ENCODE data around the gene CARD11.
"Not testable (repeated sequence)": the region's sequence is repeated elsewhere in the genome, so short reads cannot be mapped to it uniquely, and the experiment has no call there.

CARD11 gene

DNA sequence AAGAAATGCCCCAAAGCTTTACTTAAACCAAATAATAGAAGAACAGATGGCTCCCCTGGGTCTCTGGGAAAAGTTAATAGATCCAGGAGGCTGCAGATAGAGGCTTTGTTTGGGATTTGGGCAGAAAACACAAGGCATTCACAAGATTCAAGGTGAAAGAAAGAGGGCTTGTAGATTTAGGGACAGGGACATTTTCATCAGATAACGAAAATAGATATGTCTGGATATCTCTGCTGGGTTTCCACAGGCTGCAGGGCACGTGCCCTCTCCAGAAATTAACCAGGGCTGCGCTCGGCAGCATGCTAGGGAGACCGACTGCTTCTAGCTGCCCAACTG lies 14.9 kb downstream of the CARD11 start:
- Histone ChIP-seq H3K27ac (ENCODE audit: low read depth, low read length) (no peak overlapping the region), H3K4me1 (ENCODE audit: control insufficient read depth, insufficient read depth, low read length) (no peaks in the 10 kb centered on the region), H3K9ac (ENCODE audit: low read length) (no peak overlapping the region), H3K36me3 (ENCODE audit: control insufficient read depth, insufficient read depth, low read length) (no peaks in the 10 kb centered on the region), H3K27me3 (ENCODE audit: control insufficient read depth, insufficient read depth, low read length) (no peaks in the 10 kb centered on the region), H3K4me3 (ENCODE audit: low read length) (no peak overlapping the region)

DNA sequence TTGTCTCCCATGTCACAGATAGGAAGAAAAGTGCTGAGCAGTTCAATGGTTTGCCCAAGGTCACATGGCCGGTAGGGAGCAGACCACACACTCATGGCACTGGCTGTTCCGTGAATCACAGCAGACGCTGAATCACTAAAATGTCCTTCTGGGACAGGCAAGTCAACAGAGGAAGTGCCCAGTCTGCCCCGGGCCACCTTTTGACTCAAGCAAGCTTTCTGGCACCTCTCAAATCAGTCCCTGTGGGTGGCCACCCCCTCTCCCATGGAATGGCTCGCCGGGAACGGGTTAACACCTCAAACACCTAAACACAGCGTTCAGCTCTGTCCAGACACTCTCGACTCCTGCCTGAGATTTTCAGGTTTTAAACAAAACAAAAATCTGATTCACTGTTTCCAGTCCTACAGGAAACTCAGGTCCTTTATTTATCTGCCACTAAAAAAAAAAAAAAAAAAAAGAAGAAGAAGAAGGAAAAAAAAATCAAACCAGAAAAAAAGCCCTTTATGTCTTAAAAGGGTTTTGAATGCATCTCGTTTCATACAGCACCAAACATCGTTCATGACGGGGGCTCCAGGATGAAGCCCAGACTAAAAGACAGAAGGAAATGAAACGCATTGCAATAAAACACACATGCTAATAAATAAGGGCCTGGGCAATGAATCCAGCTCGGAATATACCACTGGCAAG lies 15.5 kb downstream of the CARD11 start:
- Histone ChIP-seq H3K4me1 (ENCODE audit: control insufficient read depth, insufficient read depth, low read length) (no peaks in the 10 kb centered on the region), H3K9ac (ENCODE audit: low read length) (no peak overlapping the region), H3K27ac (ENCODE audit: low read depth, low read length) (no peak overlapping the region), H3K36me3 (ENCODE audit: control insufficient read depth, insufficient read depth, low read length) (no peaks in the 10 kb centered on the region), H3K4me3 (ENCODE audit: low read length) (no peak overlapping the region), H3K27me3 (ENCODE audit: control insufficient read depth, insufficient read depth, low read length) (no peaks in the 10 kb centered on the region)

DNA sequence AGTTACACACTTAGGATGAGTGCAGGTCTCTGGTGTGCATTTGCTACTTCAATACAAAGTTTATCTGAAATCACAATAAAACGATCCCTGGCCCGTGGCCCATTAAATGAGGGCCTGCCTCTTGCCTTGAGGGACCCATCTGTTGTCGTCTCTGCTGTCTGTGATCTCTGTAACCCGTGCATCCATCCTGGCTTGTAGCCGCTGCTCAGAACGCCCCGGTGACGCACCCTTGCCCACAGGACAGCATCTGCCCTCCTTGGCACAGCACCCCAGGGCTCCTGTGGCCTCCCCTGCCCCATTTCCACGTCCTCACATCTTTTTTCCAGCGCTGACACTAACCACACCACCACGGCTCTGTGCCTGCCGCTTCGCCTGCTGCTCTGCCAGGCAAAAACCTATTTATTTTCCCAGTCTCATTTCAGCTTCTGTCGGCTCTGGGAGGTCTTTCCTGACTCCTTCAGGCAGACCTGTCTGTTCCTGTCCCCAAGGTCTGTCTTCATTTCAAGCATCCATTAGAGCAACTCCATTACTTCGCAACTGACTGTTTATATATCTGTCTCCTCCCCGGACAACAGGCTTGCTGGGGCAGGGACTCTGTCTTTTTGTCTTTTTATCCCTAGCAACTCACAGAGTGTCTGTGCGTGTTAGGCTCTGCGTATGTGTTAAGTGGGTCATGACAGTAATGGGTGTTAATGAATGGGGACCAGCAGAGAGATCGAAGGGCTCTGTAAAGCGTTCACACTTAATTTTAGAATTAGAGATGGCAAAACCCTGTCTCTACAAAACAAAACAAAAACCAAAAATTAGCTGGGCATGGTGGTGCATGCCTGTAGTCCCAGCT lies 16.4 kb downstream of the CARD11 start:
- Histone ChIP-seq H3K27ac (ENCODE audit: low read depth, low read length) (no peak overlapping the region), H3K36me3 (ENCODE audit: control insufficient read depth, insufficient read depth, low read length) (no peaks in the 10 kb centered on the region), H3K4me3 (ENCODE audit: low read length) (no peak overlapping the region), H3K9ac (ENCODE audit: low read length) (no peak overlapping the region), H3K4me1 (ENCODE audit: control insufficient read depth, insufficient read depth, low read length) (no peaks in the 10 kb centered on the region), H3K27me3 (ENCODE audit: control insufficient read depth, insufficient read depth, low read length) (no peaks in the 10 kb centered on the region)

DNA sequence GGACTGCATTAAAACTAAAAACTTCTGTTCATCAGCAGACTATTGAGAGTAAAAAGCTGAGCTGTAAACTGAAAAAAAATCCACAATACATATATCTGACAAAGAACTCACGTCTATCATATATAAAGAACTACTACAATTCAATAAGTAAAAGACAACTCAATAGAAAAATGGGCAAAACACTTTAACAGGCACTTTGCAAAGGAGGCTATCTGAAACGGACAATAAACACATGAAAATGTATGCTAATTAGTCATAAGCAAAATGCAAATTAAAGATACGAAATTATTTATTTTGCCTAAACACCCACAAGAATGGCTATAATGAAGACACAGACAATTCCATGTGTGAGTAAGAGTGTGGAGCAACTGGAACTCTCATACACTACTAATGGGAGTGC lies 18.1 kb downstream of the CARD11 start:
- no peaks in the 10 kb centered on the region for H3K4me1 ChIP-seq (ENCODE audit: control insufficient read depth, insufficient read depth, low read length)
- no peak overlapping the region for H3K27ac ChIP-seq (ENCODE audit: low read depth, low read length)
- H3K9ac ChIP-seq (ENCODE audit: low read length), result no peak overlapping the region
- no peaks in the 10 kb centered on the region for H3K27me3 ChIP-seq (ENCODE audit: control insufficient read depth, insufficient read depth, low read length)
- H3K36me3 ChIP-seq (ENCODE audit: control insufficient read depth, insufficient read depth, low read length), result no peaks in the 10 kb centered on the region
- no peak overlapping the region for H3K4me3 ChIP-seq (ENCODE audit: low read length)

DNA sequence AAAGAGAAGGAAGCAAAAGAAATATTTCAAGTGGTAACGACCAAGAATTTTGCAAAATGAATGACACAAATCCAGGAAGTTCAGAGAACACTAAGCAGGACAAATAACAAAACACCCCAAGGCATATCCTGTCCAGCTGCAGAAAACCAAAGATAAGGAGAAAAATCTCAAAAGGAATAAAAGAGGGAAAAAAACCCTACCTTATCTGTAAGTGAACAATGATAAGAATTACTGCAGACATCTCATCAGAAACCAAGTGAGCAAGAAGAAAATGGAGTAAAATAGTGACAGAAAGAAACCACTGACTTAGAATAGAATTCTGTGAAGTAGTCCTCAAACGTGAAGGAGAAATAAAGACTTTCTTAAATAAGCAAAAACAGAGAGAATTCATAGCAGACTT lies 21.8 kb downstream of the CARD11 start:
- no peak overlapping the region for H3K9ac ChIP-seq (ENCODE audit: low read length)
- no peak overlapping the region for H3K27ac ChIP-seq (ENCODE audit: low read depth, low read length)
- H3K4me1 ChIP-seq (ENCODE audit: control insufficient read depth, insufficient read depth, low read length), result no peaks in the 10 kb centered on the region
- no peaks in the 10 kb centered on the region for H3K27me3 ChIP-seq (ENCODE audit: control insufficient read depth, insufficient read depth, low read length)
- no peaks in the 10 kb centered on the region for H3K36me3 ChIP-seq (ENCODE audit: control insufficient read depth, insufficient read depth, low read length)
- H3K4me3 ChIP-seq (ENCODE audit: low read length), result no peak overlapping the region

DNA sequence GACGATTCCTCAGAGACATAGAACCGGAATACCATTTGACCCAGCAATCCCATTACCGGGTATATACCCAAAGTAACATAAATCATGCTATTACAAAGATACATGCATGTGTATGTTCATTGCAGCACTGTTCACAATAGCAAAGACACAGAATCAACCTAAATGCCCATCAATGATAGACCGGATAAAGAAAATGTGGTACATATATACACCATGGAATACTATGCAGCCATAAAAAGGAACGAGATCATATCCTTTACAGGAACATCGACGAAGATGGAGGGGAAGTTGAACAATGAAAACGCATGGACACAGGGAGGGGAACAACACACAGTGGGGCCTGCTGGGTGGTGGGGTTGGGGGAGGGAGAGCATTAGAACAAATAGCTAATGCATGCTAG lies 22.4 kb downstream of the CARD11 start:
- H3K4me3 ChIP-seq (ENCODE audit: low read length); H3K4me1 ChIP-seq (ENCODE audit: control insufficient read depth, insufficient read depth, low read length); H3K9ac ChIP-seq (ENCODE audit: low read length); H3K36me3 ChIP-seq (ENCODE audit: control insufficient read depth, insufficient read depth, low read length); H3K27me3 ChIP-seq (ENCODE audit: control insufficient read depth, insufficient read depth, low read length); H3K27ac ChIP-seq (ENCODE audit: low read depth, low read length): not testable (repeated sequence)

DNA sequence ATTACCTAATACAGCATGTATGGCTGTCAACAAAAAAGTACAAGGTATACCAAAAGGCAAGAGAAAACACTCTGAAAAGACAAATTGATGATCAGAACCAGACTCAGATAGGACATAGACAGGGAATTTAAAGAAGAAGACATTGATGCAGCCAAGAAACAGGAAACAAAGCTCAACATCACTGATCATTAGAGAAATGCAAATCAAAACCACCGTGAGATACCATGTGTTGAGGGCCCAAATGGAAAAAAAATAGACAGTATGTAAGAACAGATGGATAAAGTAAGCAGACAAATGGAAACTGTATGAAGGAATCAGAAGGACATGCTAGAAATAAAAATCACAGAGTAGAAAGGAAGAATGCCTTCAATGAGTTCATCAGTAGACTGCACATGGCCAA lies 23.3 kb downstream of the CARD11 start:
- H3K27ac ChIP-seq (ENCODE audit: low read depth, low read length), result no peak overlapping the region
- H3K4me1 ChIP-seq (ENCODE audit: control insufficient read depth, insufficient read depth, low read length), result no peaks in the 10 kb centered on the region
- H3K27me3 ChIP-seq (ENCODE audit: control insufficient read depth, insufficient read depth, low read length), result no peaks in the 10 kb centered on the region
- H3K4me3 ChIP-seq (ENCODE audit: low read length), result no peak overlapping the region
- no peaks in the 10 kb centered on the region for H3K36me3 ChIP-seq (ENCODE audit: control insufficient read depth, insufficient read depth, low read length)
- H3K9ac ChIP-seq (ENCODE audit: low read length), result no peak overlapping the region

DNA sequence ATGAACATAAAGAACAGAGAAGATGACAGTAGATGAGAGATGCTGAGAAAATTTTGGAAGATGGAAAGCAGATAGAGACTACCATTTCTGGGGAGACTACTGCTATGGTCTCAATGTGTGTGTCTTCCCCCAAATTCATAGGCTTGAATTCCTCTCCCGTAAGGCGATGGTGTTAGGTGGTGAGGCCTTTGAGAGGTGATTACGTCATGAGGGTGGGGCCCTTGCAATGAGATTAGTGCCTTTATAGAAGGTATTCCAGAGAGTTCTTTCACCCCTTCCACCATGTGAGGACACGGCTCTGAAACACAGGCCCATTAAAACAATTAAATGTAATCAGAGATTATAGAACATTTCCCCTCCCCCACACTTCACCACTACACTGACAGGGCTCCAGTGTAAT lies 23.9 kb downstream of the CARD11 start:
- H3K27ac ChIP-seq (ENCODE audit: low read depth, low read length), result no peak overlapping the region
- no peaks in the 10 kb centered on the region for H3K27me3 ChIP-seq (ENCODE audit: control insufficient read depth, insufficient read depth, low read length)

DNA sequence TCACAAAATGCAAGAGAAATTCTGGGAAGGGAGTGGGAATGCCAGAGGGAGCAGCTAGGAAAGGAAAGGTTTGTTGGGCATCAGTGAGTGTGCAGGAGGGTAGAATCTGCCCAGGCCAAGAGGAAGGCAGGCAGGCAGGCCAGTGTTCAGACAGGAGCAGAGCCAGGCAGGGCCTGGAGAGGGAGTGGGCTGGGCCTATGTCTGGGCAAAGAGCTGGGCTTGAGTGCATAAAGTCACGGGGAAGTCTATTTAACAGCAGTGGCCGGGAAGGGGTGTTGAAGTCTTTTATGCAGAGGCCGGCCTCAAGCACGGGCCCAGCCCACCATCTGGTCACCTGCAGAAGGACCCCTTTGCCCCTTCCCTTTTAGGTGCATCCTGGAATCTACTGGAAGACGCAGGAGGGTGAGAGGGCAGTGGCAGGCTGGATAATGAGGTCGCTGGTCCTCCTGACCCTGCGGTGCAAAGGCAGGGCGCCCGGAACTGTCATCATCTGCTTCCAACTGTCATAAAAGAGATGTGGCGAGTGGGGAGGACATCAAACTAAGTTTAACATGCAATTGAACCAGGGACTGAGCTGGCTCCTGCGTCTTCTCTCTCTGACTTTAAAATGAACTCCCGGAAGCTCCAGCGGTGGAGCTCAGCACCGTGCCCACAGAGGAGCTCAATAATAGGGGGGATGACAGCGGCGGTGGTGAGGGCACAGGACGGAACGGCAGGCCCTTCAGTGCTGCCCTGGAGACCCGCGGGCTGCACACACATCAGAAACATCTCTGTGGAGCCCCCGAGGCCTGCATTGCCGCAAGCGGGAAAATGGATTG lies 29.5 kb downstream of the CARD11 start:
- Histone ChIP-seq H3K4me3 (ENCODE audit: low read length) (no peak overlapping the region), H3K27ac (ENCODE audit: low read depth, low read length) (no peak overlapping the region), H3K36me3 (ENCODE audit: control insufficient read depth, insufficient read depth, low read length) (no peaks in the 10 kb centered on the region), H3K27me3 (ENCODE audit: control insufficient read depth, insufficient read depth, low read length) (no peaks in the 10 kb centered on the region), H3K4me1 (ENCODE audit: control insufficient read depth, insufficient read depth, low read length) (no peaks in the 10 kb centered on the region), H3K9ac (ENCODE audit: low read length) (no peak overlapping the region)

More for the DNA sequence above, 23.9 kb downstream of the CARD11 start:
- H3K4me3 ChIP-seq (ENCODE audit: low read length), result no peak overlapping the region
- no peaks in the 10 kb centered on the region for H3K36me3 ChIP-seq (ENCODE audit: control insufficient read depth, insufficient read depth, low read length)
- H3K4me1 ChIP-seq (ENCODE audit: control insufficient read depth, insufficient read depth, low read length), result no peaks in the 10 kb centered on the region
- H3K9ac ChIP-seq (ENCODE audit: low read length), result no peak overlapping the region

DNA sequence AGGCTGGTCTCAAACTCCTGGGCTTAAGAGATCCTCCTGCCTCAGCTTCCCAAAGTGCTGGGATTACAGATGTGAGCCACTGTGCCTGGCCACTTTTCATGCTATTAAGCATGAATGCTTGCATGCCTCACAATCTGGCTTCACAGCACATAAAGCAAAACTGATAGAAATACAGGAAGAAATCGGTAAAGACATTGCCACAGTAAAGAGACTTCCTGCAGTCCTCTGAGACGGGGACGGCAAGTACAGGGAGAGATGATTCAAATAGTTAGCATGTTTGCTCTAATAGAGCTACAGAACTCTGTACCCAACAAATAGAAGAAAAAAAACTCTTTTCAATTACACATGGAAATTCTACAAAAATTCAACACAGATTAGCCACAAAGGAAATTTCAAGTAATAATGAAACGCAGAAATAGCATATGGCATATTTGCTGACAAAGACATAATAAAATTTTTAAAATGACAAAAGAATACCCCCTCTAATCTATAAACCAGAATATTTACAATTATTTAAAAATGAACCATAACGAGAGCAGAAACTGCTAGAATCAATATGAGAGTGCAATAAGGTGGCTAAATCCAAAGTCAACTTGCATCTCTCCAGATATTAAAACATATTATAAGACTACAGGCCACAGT lies 32.3 kb downstream of the CARD11 start:
- H3K27me3 ChIP-seq (ENCODE audit: control insufficient read depth, insufficient read depth, low read length), result no peaks in the 10 kb centered on the region
- no peak overlapping the region for H3K27ac ChIP-seq (ENCODE audit: low read depth, low read length)
- no peak overlapping the region for H3K9ac ChIP-seq (ENCODE audit: low read length)
- H3K36me3 ChIP-seq (ENCODE audit: control insufficient read depth, insufficient read depth, low read length), result no peaks in the 10 kb centered on the region
- H3K4me3 ChIP-seq (ENCODE audit: low read length), result no peak overlapping the region
- H3K4me1 ChIP-seq (ENCODE audit: control insufficient read depth, insufficient read depth, low read length), result no peaks in the 10 kb centered on the region

DNA sequence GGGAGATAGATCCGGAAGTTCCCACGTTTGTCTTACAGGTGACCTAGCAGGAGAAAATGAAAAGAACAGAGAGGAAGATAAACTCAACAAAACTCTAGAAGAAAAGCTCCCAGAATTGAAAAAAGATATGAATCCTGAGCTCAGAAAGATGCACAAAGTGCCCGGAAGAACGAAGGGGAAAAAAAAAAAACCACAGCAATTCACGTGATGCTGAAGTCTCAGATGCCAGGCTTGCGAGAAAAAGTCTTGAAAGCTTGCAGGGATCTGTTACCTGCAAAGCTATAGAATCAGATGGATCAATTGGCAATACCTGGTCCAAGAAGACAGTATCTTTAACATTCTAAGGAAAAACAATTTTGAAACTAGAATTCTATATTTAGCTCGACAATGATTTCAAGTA lies 33.5 kb downstream of the CARD11 start:
- Histone ChIP-seq H3K27ac (ENCODE audit: low read depth, low read length) (no peak overlapping the region), H3K4me1 (ENCODE audit: control insufficient read depth, insufficient read depth, low read length) (no peaks in the 10 kb centered on the region), H3K27me3 (ENCODE audit: control insufficient read depth, insufficient read depth, low read length) (no peaks in the 10 kb centered on the region), H3K4me3 (ENCODE audit: low read length) (no peak overlapping the region), H3K36me3 (ENCODE audit: control insufficient read depth, insufficient read depth, low read length) (no peaks in the 10 kb centered on the region), H3K9ac (ENCODE audit: low read length) (no peak overlapping the region)

DNA sequence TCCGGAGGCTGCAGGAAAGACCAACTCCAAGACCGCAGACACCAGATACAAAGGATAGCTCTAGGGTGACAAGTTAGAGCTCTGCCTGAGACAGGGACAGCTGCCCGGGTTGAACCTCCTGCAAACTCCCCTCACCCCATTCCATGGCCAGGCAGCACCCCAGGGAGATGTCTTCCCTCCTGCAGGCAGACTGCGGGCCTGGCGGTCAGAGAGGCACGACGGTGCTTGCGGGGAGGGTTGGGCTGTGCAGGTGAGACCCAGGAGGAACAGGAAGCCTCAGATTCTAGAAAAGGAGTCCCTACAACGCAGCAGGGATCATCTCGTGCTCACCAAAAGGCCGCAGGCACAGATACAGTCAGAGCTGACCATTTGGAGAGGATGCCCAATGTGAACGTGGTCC lies 34.6 kb downstream of the CARD11 start:
- no peaks in the 10 kb centered on the region for H3K4me1 ChIP-seq (ENCODE audit: control insufficient read depth, insufficient read depth, low read length)
- no peaks in the 10 kb centered on the region for H3K36me3 ChIP-seq (ENCODE audit: control insufficient read depth, insufficient read depth, low read length)
- no peak overlapping the region for H3K27ac ChIP-seq (ENCODE audit: low read depth, low read length)
- H3K9ac ChIP-seq (ENCODE audit: low read length), result no peak overlapping the region
- H3K4me3 ChIP-seq (ENCODE audit: low read length), result no peak overlapping the region
- no peaks in the 10 kb centered on the region for H3K27me3 ChIP-seq (ENCODE audit: control insufficient read depth, insufficient read depth, low read length)

All from rectal smooth muscle tissue (tissue), 1 donor.